Measurements from ENCODE around the gene AMOTL1. TPM values are rescaled to one million over a fixed set of nuclear protein-coding genes. Genes with fewer than 3 reads are reported as not detected.
"Not testable (repeated sequence)": the region's sequence is repeated elsewhere in the genome, so short reads cannot be mapped to it uniquely, and the experiment has no call there.

The AMOTL1 gene
- total RNA-seq, 1 donor, result 64.7 TPM

DNA sequence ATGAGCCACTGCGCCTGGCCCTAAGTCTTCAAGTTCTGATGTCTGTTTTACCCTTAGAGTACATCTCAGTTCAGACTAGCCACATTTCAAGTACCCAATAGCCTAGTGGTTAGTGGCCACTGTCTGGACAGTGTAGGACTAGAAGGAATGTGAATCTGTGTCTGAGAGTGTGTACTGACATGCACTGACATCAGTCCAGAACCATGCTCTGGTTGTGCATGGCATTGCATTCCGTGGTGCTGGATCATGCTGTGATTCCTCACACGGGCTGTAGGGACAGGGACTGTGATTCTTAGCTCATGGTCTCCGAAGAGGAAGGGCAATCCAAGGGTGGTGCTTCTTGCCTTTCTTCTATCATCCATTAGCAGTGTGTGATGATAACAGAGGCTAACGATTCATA is 41.1 kb downstream of the AMOTL1 start:
- peak; percentile 6 for TF ChIP-seq CTCF (IDR thresholded peaks at IDR 0.05; ENCODE audit: insufficient read depth, low read length)
- no peak for DNase-seq (ENCODE audit: low read depth)
- H3K4me3 ChIP-seq (ENCODE audit: low read depth, low read length), result no peak overlapping the region

GRCh38 chr11:94812724-94813720 is 44.9 kb downstream of the AMOTL1 start:
- not testable (repeated sequence) for H3K4me3 ChIP-seq (ENCODE audit: low read depth, low read length); DNase-seq (ENCODE audit: low read depth)

GRCh38 chr11:94814272-94814976 is 46.3 kb downstream of the AMOTL1 start:
- DNase-seq (ENCODE audit: low read depth), result no peak
- no peak for TF ChIP-seq CTCF (IDR thresholded peaks at IDR 0.05; ENCODE audit: insufficient read depth, low read length)
- no peak overlapping the region for H3K4me3 ChIP-seq (ENCODE audit: low read depth, low read length)

DNA sequence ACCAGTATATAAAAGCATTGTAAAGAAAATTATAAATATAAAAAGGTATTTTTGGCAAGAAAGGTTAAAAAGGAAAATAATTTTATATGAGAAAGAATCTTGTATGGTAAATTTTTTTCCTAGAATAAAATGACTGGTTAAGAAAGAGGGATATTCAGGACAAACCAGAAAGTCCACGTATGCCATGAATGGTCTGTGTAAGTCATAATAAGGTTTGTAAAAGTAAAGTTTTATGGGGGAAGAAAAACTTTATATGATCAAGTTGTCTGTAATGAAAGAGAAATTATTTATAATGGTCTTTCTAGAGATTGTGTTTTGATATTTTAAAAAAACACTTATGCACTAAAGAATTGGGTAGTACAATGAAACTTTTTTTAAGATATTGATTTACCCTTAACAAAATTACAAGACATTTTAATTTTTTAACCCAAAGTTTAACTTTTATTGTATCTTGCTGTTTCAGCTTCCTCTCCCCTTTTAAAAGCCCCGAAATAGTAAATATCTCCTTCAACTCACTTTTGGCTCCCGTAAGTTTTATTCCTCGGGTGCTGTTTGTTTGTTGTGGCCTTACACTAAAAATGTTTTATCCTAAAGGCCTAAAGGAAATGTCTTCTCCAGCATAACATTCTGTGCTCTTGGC is 47.7 kb downstream of the AMOTL1 start:
- no peak for TF ChIP-seq CTCF (IDR thresholded peaks at IDR 0.05; ENCODE audit: insufficient read depth, low read length)
- H3K4me3 ChIP-seq (ENCODE audit: low read depth, low read length), result no peak overlapping the region
- no peak for DNase-seq (ENCODE audit: low read depth)

- TF ChIP-seq CTCF (IDR thresholded peaks at IDR 0.05; ENCODE audit: insufficient read depth, low read length), result no peak
Observed at GRCh38 chr11:94820480-94820879, 52.3 kb downstream of the AMOTL1 start.

GRCh38 chr11:94821439-94821838 is 53.3 kb downstream of the AMOTL1 start:
- no peak overlapping the region for H3K4me3 ChIP-seq (ENCODE audit: low read depth, low read length)
- TF ChIP-seq CTCF (IDR thresholded peaks at IDR 0.05; ENCODE audit: insufficient read depth, low read length), result no peak
- no peak for DNase-seq (ENCODE audit: low read depth)

More at GRCh38 chr11:94820480-94820879, 52.3 kb downstream of the AMOTL1 start:
- DNase-seq (ENCODE audit: low read depth), result no peak
- no peak overlapping the region for H3K4me3 ChIP-seq (ENCODE audit: low read depth, low read length)

- no peak overlapping the region for H3K4me3 ChIP-seq (ENCODE audit: low read depth, low read length)
- TF ChIP-seq CTCF (IDR thresholded peaks at IDR 0.05; ENCODE audit: insufficient read depth, low read length), result no peak
- no peak for DNase-seq (ENCODE audit: low read depth)
Observed at GRCh38 chr11:94822080-94822479, 53.9 kb downstream of the AMOTL1 start.

Measured in fibroblast of the aortic adventitia (primary cell).